Skeletal muscle tissue (tissue), 4 donors: ENCODE measurements around the gene ZBTB14. TPM values are rescaled to one million over a fixed set of nuclear protein-coding genes. Genes with fewer than 3 reads are reported as not detected.

Experiments used
- H3K27ac ChIP-seq: one replicate; pipeline ENCODE4 v1.7.0; 2013; ENCODE audit warnings: mild to moderate bottlenecking, low read depth, low read length, inconsistent platforms
- H3K27me3 ChIP-seq, 3 donors: one replicate each; pipeline ENCODE4 v1.7.0; 2013; ENCODE audit warnings: low read length in 3 of 3; ENCODE audit not compliant: control insufficient read depth in 3 of 3, insufficient read depth in 3 of 3
- H3K36me3 ChIP-seq, 3 donors: one replicate each; pipeline ENCODE4 v1.7.0; 2013; ENCODE audit warnings: low read length in 3 of 3; ENCODE audit not compliant: control insufficient read depth in 3 of 3, insufficient read depth in 3 of 3
- H3K4me1 ChIP-seq, 3 donors: one replicate each; pipeline ENCODE4 v1.7.0; 2013; ENCODE audit warnings: low read length in 3 of 3, mild to moderate bottlenecking in 3 of 3; ENCODE audit not compliant: control insufficient read depth in 3 of 3, insufficient read depth in 3 of 3
- H3K4me3 ChIP-seq, 3 donors: one replicate each; pipeline ENCODE4 v1.7.0; 2013; ENCODE audit warnings: low read length in 3 of 3
- H3K9ac ChIP-seq, 3 donors: one replicate each; pipeline ENCODE4 v1.7.0; 2013; ENCODE audit warnings: low read length in 3 of 3, mild to moderate bottlenecking in 3 of 3, moderate library complexity in 2 of 3, low read depth in 1 of 3
- H3K9me3 ChIP-seq, 3 donors: one replicate each; pipeline ENCODE4 v1.7.0; 2013; ENCODE audit warnings: low read length in 3 of 3; ENCODE audit not compliant: control insufficient read depth in 3 of 3
- total RNA-seq: library from RNA; depleted of rRNA; stranded (reverse); fragments of >200 nt; gene quantifications from one replicate; pipeline ENCODE4 v1.2.3, GENCODE V29; 2014
- donor health status: Osteomylitis.

The ZBTB14 gene
- total RNA-seq, 1 donor from 2014 or later, result 6.8 TPM

- Histone ChIP-seq H3K9me3 (no peaks in the 10 kb centered on the region), H3K4me3 (no peak overlapping the region), H3K27ac (no peak overlapping the region), H3K9ac (no peak overlapping the region), H3K4me1 (no peaks in the 10 kb centered on the region), H3K27me3 (peaks cover 0 to 9% (median 3%) of the 10 kb centered on the region in 3 donors), H3K36me3 (no peaks in the 10 kb centered on the region)
Measured at GRCh38 chr18:5304232-5304631, 8.7 kb upstream of the ZBTB14 start.

GRCh38 chr18:5303636-5304035 is 8.1 kb upstream of the ZBTB14 start:
- no peaks in the 10 kb centered on the region for H3K36me3 ChIP-seq
- H3K9ac ChIP-seq, result no peak overlapping the region
- peaks cover 0 to 9% (median 3%) of the 10 kb centered on the region in 3 donors for H3K27me3 ChIP-seq
- H3K27ac ChIP-seq, result no peak overlapping the region
- no peaks in the 10 kb centered on the region for H3K4me1 ChIP-seq
- no peaks in the 10 kb centered on the region for H3K9me3 ChIP-seq
- H3K4me3 ChIP-seq, result no peak overlapping the region

DNA sequence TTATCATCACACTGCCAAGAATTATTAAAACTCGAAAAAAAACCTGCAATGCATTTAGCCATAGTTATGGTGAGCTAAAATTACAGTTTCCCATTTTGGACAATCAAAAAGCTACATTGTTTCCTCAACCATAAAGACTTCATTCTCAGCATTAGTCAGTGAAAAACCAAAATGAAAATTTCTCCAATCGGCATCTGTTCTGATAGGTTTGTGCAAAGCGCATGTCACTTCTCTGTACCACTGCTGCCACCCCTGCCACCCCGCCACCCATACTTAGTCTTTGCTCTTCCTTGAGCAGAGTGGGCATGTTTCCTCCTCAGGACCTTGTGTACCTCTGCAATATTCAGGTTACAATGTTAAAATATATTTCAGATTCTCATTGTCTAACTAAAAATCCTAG is 7.1 kb upstream of the ZBTB14 start:
- Histone ChIP-seq H3K27ac (no peak overlapping the region), H3K27me3 (peaks cover 0 to 9% (median 3%) of the 10 kb centered on the region in 3 donors), H3K4me3 (no peak overlapping the region), H3K9ac (no peak overlapping the region), H3K9me3 (no peaks in the 10 kb centered on the region), H3K36me3 (no peaks in the 10 kb centered on the region), H3K4me1 (no peaks in the 10 kb centered on the region)

DNA sequence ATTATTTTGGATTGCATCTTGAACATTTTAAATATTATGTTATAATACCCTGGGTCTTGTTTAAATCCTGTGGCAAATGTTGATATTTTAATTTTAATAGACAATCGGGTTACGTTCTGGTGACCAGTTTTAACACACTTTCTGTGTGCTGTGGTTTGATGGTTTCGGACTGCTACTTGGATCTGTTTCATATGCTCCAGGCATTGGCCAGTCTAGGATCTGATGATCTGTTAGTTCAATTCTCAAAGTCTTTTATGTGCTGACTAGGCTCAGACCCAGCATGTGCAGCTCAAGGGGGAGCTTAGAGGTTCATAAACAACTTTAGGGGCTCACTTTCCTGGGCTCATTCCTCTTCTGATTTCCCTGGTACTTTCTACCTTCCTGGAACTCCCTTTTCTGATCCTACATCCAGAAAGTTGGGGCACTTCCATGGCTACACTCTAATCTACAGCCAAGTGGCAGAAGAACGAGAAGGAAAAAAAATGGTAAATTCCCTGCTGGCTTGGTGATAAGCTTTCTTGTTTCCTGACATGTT is 5.0 kb upstream of the ZBTB14 start:
- Histone ChIP-seq H3K27ac (no peak overlapping the region), H3K4me3 (no peak overlapping the region), H3K27me3 (peaks cover 0 to 9% (median 3%) of the 10 kb centered on the region in 3 donors), H3K9ac (no peak overlapping the region), H3K36me3 (no peaks in the 10 kb centered on the region), H3K4me1 (peaks cover 0 to 7% (median 5%) of the 10 kb centered on the region in 3 donors), H3K9me3 (no peaks in the 10 kb centered on the region)

DNA sequence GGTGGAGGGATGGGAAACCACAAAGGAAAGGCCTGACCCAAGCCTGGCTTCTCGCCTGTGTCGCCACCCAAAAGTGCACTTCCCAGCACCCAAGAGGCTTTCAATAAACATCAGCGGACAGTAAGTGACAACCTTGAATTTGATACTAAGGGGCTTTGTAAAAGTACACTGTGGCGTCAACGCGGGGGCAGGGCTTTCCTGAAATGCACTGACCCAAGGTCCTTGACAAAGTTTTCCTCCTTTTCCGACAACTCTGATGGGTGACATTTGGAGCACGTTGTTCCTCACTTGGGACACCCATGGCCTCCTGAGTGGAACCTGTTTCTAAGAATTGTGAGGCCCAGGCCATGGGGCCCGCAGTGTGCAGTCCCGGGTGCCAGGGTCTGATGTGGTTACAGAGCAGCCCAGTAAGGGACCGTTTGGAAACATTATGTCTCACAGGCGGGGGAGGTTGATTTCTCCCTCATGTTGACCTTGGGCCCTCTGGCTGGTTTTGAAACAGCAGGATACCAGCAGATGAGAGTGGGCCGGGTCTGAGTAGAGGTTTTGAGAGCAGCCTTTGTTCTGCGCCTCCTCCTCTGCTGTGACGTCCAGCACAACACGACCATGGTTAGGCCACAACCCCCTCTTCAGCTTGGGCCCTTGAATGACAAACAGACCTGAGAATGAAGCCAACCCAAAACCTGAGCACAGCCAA is 2.8 kb upstream of the ZBTB14 start:
- H3K9me3 ChIP-seq, result no peaks in the 10 kb centered on the region
- peaks cover 0 to 5% (median 3%) of the 10 kb centered on the region in 3 donors for H3K27me3 ChIP-seq
- peaks cover 7 to 17% (median 13%) of the 10 kb centered on the region in 3 donors for H3K4me1 ChIP-seq
- H3K9ac ChIP-seq, result no peak overlapping the region
- no peak overlapping the region for H3K4me3 ChIP-seq
- no peak overlapping the region for H3K27ac ChIP-seq
- H3K36me3 ChIP-seq, result no peaks in the 10 kb centered on the region

DNA sequence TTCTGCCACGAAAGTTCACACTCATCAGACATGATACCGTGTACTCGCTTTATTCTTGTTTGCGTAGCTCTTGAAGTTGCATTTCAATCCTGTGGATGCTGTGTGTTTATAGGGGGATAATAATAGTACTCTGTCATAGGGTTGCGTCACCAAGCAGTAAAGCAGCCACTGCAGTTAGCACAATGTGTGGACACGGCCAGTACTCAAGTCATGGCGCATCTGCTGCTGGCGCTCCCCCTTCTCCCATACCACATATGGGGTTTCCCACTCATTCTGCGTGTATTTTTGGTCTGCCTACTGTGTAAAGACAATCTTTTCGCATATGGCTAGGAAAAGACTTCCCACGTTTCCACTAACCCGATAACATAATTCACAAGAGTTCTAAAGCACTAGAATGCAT is 2.1 kb upstream of the ZBTB14 start:
- Histone ChIP-seq H3K4me1 (peaks cover 7 to 17% (median 13%) of the 10 kb centered on the region in 3 donors), H3K4me3 (peak overlapping the region in 1 of 3 donors; percentile 84), H3K36me3 (peaks cover 0 to 1% (median 0%) of the 10 kb centered on the region in 3 donors), H3K9ac (no peak overlapping the region), H3K27me3 (peaks cover 0 to 3% (median 3%) of the 10 kb centered on the region in 3 donors), H3K9me3 (no peaks in the 10 kb centered on the region), H3K27ac (no peak overlapping the region)

DNA sequence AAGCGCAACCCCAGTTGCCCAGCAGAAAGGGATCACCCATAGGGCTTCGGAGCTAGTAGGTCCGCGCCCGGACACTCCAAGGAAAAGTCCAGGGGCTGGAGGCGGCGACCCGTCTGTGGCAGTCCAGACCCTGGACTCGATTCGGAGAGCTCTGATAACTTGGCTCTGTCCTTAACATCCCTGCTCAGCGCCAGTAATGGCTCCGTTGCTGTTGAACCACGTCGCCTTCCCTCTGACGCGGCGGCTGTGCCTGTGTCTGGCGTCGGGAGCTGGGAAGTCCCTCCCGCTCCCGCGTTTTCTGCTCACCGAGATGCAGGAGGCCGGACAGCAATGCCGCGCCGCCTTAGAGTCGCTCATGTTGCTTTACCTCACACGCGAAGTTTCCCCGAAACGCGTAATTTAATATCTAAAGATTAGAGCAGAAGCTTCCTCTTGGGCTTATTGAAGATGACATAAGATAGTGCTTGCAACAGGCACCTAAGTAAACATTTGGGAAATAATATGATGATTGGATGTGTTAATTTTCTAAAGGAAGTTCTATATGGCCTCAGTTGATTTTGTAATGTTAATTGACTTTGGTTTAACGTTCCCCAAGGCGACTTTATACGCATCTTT is 1.3 kb upstream of the ZBTB14 start:
- peak overlapping the region; percentile 84 to 88 (median 87) for H3K4me3 ChIP-seq
- H3K36me3 ChIP-seq, result peaks cover 0 to 5% (median 0%) of the 10 kb centered on the region in 3 donors
- peaks cover 0 to 3% (median 3%) of the 10 kb centered on the region in 3 donors for H3K27me3 ChIP-seq
- H3K9ac ChIP-seq, result peak overlapping the region; percentile 86 to 88 (median 88)
- no peaks in the 10 kb centered on the region for H3K9me3 ChIP-seq
- peak overlapping the region; percentile 90 for H3K27ac ChIP-seq
- H3K4me1 ChIP-seq, result peaks cover 7 to 17% (median 13%) of the 10 kb centered on the region in 3 donors

DNA sequence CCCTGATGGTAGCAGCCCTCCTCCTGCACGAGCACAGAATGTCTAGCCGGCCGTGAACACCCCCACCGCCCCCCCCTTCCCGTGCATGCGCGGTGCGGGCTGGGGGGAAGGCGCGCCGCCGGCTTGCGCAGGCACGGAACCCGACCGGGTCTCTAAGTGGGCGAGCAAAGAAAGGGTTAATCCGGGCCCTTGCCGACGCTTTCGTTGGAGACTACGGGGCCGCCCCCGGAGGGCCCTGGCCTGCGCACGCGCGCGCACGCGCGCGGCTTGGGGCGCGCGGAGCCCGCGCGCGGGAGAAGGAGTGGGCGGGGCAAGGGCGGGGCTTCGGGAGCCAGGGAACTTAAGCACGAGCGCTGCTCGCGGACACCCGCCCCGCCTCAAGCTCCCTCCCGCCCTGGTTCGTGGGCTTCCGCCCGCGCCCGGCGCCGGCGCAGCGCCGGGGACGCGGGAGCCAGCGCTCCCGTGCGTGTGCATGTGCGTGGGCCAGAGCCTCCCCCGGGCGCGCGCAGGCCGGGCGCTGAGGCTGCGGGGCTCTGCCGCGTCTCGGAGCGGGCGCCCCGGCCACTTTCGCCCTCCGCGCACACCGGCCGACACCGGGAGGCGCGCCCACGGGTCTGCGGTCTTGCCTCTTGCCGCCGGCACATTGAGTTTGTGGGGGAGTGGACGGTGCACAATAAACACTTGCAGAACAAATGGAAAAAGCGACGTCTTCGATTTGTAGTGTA is 617 bp upstream of the ZBTB14 start:
- Histone ChIP-seq H3K27ac (peak overlapping the region; percentile 90), H3K36me3 (peaks cover 6 to 11% (median 6%) of the 10 kb centered on the region in 3 donors), H3K4me3 (peak overlapping the region; percentile 84 to 88 (median 87)), H3K9ac (peak overlapping the region; percentile 86 to 88 (median 88)), H3K4me1 (peaks cover 7 to 17% (median 13%) of the 10 kb centered on the region in 3 donors), H3K9me3 (no peaks in the 10 kb centered on the region), H3K27me3 (peaks cover 0 to 3% (median 3%) of the 10 kb centered on the region in 3 donors)

DNA sequence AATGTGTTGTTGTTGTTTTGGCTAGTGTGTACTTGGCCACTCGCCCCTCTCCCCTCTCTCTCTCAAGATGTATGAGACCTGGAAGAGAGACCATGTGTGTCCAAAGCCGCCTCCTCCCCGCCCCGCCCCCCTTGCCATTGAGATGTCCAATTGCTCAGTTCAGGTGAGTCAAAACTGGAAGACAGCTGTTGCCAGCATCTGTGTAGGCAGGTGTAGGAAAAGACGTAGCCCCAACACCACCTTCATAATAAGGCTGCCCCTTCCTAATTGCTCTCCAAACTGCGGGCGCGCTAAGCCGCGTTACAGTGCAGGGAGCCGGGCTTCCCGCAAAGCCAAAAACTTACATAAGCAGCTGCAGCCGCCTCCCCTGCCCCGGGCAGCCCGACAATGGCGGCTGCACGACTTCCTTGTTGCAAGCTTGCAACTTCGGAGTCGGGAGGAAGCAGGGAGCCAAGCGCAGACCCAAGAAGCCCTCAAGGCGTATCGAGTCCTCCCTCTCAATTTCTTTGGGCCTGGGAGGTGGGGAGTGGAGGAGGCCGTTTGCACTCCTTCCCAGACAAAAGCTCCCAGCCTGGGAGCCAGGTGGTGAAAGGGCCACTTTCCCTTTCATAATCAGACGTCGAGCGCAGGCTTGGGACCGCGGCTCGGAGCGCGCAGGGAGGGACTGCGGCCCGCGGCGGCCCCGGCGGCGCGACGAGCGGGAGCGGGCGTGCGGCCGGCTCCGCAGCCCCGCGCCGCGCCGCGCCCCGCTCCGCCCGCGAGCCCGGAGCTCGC is 882 bp downstream of the ZBTB14 start:
- Histone ChIP-seq H3K36me3 (peaks cover 13 to 18% (median 15%) of the 10 kb centered on the region in 3 donors), H3K9ac (peak overlapping the region; percentile 78 to 98 (median 98)), H3K27ac (peak overlapping the region; percentile 84), H3K9me3 (no peaks in the 10 kb centered on the region), H3K4me3 (peak overlapping the region; percentile 88 to 95 (median 90)), H3K4me1 (peaks cover 7 to 17% (median 13%) of the 10 kb centered on the region in 3 donors), H3K27me3 (peaks cover 0 to 3% (median 0%) of the 10 kb centered on the region in 3 donors)
